Endodermal cell (in vitro differentiated cells): Measurements from ENCODE around the gene MFAP5. TPM values are rescaled to one million over a fixed set of nuclear protein-coding genes. Genes with fewer than 3 reads are reported as not detected.
"Not testable (repeated sequence)": the region's sequence is repeated elsewhere in the genome, so short reads cannot be mapped to it uniquely, and the experiment has no call there.

Source experiments
- DNase-seq: peaks from one replicate; pipeline ENCODE4 v3.0.0-alpha.2; 2017
- H3K27ac ChIP-seq: 2 replicates; pipeline ENCODE4 v1.5.1; 2013; ENCODE audit warnings: mild to moderate bottlenecking, low read depth, low read length, moderate library complexity
- H3K27me3 ChIP-seq: 2 replicates; pipeline ENCODE4 v1.6.1; 2013; ENCODE audit warnings: mild to moderate bottlenecking, low read length, moderate library complexity; ENCODE audit not compliant: insufficient read depth, control insufficient read depth, poor library complexity, severe bottlenecking
- H3K36me3 ChIP-seq: 2 replicates; pipeline ENCODE4 v1.7.0; 2013; ENCODE audit warnings: mild to moderate bottlenecking, low read length, moderate library complexity; ENCODE audit not compliant: control insufficient read depth, insufficient read depth
- H3K4me1 ChIP-seq: one replicate; pipeline ENCODE4 v1.7.0; 2013; ENCODE audit warnings: low read length; ENCODE audit not compliant: control insufficient read depth, insufficient read depth
- H3K4me3 ChIP-seq: 2 replicates; pipeline ENCODE4 v1.5.1; 2013; ENCODE audit warnings: mild to moderate bottlenecking, low read length, moderate library complexity
- H3K9ac ChIP-seq: 2 replicates; pipeline ENCODE4 v1.6.1; 2013; ENCODE audit warnings: mild to moderate bottlenecking, low read length, moderate library complexity; ENCODE audit not compliant: poor library complexity, severe bottlenecking; ENCODE audit errors: extremely low read depth
- H3K9me3 ChIP-seq: 2 replicates; pipeline ENCODE4 v1.6.1; 2013; ENCODE audit warnings: mild to moderate bottlenecking, low read length, moderate library complexity; ENCODE audit not compliant: control insufficient read depth
- H3K27ac Mint-ChIP-seq: 2 replicates; pipeline ENCODE4 v1.8.0; 2020; ENCODE audit warnings: mixed read lengths
- H3K27me3 Mint-ChIP-seq: 2 replicates; pipeline ENCODE4 v1.8.0; 2021; ENCODE audit warnings: mild to moderate bottlenecking, mixed read lengths; ENCODE audit not compliant: insufficient read depth
- H3K36me3 Mint-ChIP-seq: 2 replicates; pipeline ENCODE4 v1.8.0; 2020; ENCODE audit warnings: low read depth, mixed read lengths
- H3K4me1 Mint-ChIP-seq: 2 replicates; pipeline ENCODE4 v1.8.0; 2020; ENCODE audit warnings: mixed read lengths
- H3K4me3 Mint-ChIP-seq: 2 replicates; pipeline ENCODE4 v1.8.0; 2020; ENCODE audit warnings: mild to moderate bottlenecking, moderate library complexity, mixed read lengths
- H3K9me3 Mint-ChIP-seq: 2 replicates; pipeline ENCODE4 v1.8.0; 2020; ENCODE audit warnings: mild to moderate bottlenecking, mixed read lengths
- CTCF ChIP-seq: fragments of 200-600 bp; sonication (generic); conservative IDR thresholded peaks from 2 replicates; pipeline ENCODE4 v1.5.0; 2021; ENCODE audit warnings: antibody characterized with exemption, mild to moderate bottlenecking
- WGBS, 2 experiments: methylation state at CpG; one replicate each; pipeline versions ENCODE4 v1.1.5 to v1.1.7; 2013; ENCODE audit warnings: missing lambda C conversion rate in 2 of 2, mixed read lengths in 1 of 2; ENCODE audit not compliant: insufficient coverage in 1 of 2, insufficient read length in 1 of 2; 5-methylcytosine and 5-hydroxymethylcytosine counted together
- total RNA-seq, 2 donors: library from RNA; stranded (reverse); fragmentation: NEBNext Ultra II Directional in 1 of 2; extraction: Animal tissue kit (Norgen Biotek cat#: 25700) in 1 of 2; gene quantifications; 2 replicates in 1 of 2; 3 replicates in 1 of 2; pipeline ENCODE4 v1.2.1, GENCODE V29; 2021

Gene MFAP5
- total RNA-seq, 2 donors from 2014 or later, result 0.44 TPM; not detected in 1

GRCh38 chr12:8622646-8623045, 40.0 kb downstream of the MFAP5 start:
- H3K9me3 ChIP-seq, result peaks cover 17% of the 10 kb centered on the region
- H3K36me3 ChIP-seq, result no peaks in the 10 kb centered on the region
- H3K27me3 ChIP-seq, result no peaks in the 10 kb centered on the region
- Mint-ChIP-seq H3K27ac (peak overlapping the region; percentile 6), H3K4me3 (no peak overlapping the region), H3K9me3 (peaks cover 46% of the 10 kb centered on the region), H3K27me3 (no peaks in the 10 kb centered on the region), H3K36me3 (peaks cover 10% of the 10 kb centered on the region), H3K4me1 (peaks cover 23% of the 10 kb centered on the region)
- WGBS, 2 experiments, result 79 to 91% methylated on average over 4 of the region's 4 CpGs
- H3K27ac ChIP-seq, result no peak overlapping the region
- no peaks in the 10 kb centered on the region for H3K4me1 ChIP-seq
- TF ChIP-seq CTCF, result no peak
- H3K4me3 ChIP-seq, result no peak overlapping the region
- no peak for DNase-seq
- no peak overlapping the region for H3K9ac ChIP-seq

- Mint-ChIP-seq H3K4me1 (peaks cover 26% of the 10 kb centered on the region), H3K36me3 (no peaks in the 10 kb centered on the region), H3K9me3 (peaks cover 6% of the 10 kb centered on the region), H3K27me3 (no peaks in the 10 kb centered on the region), H3K4me3 (no peak overlapping the region), H3K27ac (no peak overlapping the region)
- no peak for TF ChIP-seq CTCF
- Histone ChIP-seq H3K27me3 (no peaks in the 10 kb centered on the region), H3K4me1 (peaks cover 4% of the 10 kb centered on the region), H3K9ac (no peak overlapping the region), H3K27ac (no peak overlapping the region), H3K36me3 (no peaks in the 10 kb centered on the region), H3K9me3 (peaks cover 3% of the 10 kb centered on the region), H3K4me3 (no peak overlapping the region)
- WGBS, 2 experiments, result 90 to 93% methylated on average over 4 to 6 of the region's 6 CpGs
- no peak for DNase-seq
These were observed 47.4 kb downstream of the MFAP5 start for GRCh38 chr12:8615206-8615605.

- not testable (repeated sequence) for H3K9ac ChIP-seq, H3K27me3 Mint-ChIP-seq, H3K9me3 ChIP-seq, H3K36me3 ChIP-seq, H3K27ac ChIP-seq, DNase-seq, H3K27me3 ChIP-seq, H3K4me1 ChIP-seq, H3K9me3 Mint-ChIP-seq, H3K4me3 ChIP-seq, H3K36me3 Mint-ChIP-seq, H3K4me3 Mint-ChIP-seq
- WGBS, 2 experiments, result 80% methylated on average over 1 of the region's 1 CpG; no CpG with 5 or more reads in 1 of the 2 experiments
- peaks cover 29% of the 10 kb centered on the region for H3K4me1 Mint-ChIP-seq
- peak overlapping the region; percentile 5 for H3K27ac Mint-ChIP-seq
These were observed 48.7 kb downstream of the MFAP5 start for GRCh38 chr12:8613881-8614280.

GRCh38 chr12:8612629-8613028, 50.0 kb downstream of the MFAP5 start, which contains the start of gene AICDA:
Gene AICDA (minus strand): TSS chr12:8612859. CDS start chr12:8612767, 92 bp downstream.
- no peak for DNase-seq
- H3K27ac ChIP-seq, result no peak within 1 kb of the TSS
- no peaks in the 10 kb centered on the region for H3K27me3 Mint-ChIP-seq
- H3K27me3 ChIP-seq, result no peaks in the 10 kb centered on the region
- H3K4me1 ChIP-seq, result peaks cover 7% of the 10 kb centered on the region
- peaks cover 25% of the 10 kb centered on the region for H3K4me1 Mint-ChIP-seq
- H3K4me3 Mint-ChIP-seq, result no peak within 1 kb of the TSS
- no peak for TF ChIP-seq CTCF
- peak within 1 kb of the TSS; percentile 5 for H3K27ac Mint-ChIP-seq
- H3K9ac ChIP-seq, result no peak within 1 kb of the TSS
- H3K9me3 ChIP-seq, result no peaks in the 10 kb centered on the region
- no peaks in the 10 kb centered on the region for H3K36me3 ChIP-seq
- WGBS, 2 experiments, result 76 to 85% methylated on average over 2 of the region's 2 CpGs
- no peaks in the 10 kb centered on the region for H3K9me3 Mint-ChIP-seq
- no peaks in the 10 kb centered on the region for H3K36me3 Mint-ChIP-seq
- H3K4me3 ChIP-seq, result no peak within 1 kb of the TSS
